ENCODE results near the gene TMEM141.

Gene TMEM141

DNA sequence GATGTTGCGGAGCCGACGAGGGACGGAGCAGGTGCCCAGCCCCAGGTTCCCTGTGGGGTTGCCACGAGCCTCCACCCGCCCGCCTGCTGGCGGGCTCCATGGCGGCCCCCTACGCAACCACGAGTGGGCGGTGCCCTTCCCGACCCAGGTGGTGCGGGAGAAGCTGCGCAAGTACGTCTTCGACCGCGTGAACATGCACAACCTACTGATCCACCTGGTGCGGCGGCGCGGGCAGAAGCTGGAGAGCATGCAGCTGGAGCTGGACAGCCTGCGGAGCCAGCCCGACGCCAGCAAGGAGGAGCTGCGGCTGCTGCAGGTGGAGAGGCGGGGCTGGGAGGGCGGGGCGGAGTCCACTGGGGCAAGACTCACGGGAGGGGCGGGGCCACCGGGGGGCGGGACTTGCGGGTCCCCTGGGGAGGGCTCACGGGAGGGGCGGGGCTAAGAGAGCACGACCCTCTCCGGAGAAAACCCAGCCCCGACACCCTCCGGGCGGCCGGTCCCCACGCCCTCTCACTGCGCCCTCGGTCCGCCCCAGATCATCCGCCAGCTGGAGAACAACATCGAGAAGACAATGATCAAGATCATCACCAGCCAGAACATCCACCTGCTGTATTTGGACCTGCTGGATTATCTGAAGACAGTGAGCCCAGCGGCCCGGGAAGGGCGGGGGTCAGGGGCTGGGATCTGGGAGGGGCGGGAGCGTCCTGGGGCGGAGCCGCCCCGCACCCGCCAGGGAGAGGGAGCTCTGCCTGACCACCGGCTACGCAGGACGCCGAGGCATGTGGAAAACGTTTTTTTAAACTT lies 8.9 kb downstream of the TMEM141 start:
- no peak for TF ChIP-seq ZFX (IDR thresholded peaks at IDR 0.05; ENCODE audit: borderline replicate concordance)
- TF ChIP-seq, protein P1, sequence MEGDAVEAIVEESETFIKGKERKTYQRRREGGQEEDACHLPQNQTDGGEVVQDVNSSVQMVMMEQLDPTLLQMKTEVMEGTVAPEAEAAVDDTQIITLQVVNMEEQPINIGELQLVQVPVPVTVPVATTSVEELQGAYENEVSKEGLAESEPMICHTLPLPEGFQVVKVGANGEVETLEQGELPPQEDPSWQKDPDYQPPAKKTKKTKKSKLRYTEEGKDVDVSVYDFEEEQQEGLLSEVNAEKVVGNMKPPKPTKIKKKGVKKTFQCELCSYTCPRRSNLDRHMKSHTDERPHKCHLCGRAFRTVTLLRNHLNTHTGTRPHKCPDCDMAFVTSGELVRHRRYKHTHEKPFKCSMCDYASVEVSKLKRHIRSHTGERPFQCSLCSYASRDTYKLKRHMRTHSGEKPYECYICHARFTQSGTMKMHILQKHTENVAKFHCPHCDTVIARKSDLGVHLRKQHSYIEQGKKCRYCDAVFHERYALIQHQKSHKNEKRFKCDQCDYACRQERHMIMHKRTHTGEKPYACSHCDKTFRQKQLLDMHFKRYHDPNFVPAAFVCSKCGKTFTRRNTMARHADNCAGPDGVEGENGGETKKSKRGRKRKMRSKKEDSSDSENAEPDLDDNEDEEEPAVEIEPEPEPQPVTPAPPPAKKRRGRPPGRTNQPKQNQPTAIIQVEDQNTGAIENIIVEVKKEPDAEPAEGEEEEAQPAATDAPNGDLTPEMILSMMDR (IDR thresholded peaks at IDR 0.05): no peak
- H3K27ac ChIP-seq: peak overlapping the region; percentile 100

DNA sequence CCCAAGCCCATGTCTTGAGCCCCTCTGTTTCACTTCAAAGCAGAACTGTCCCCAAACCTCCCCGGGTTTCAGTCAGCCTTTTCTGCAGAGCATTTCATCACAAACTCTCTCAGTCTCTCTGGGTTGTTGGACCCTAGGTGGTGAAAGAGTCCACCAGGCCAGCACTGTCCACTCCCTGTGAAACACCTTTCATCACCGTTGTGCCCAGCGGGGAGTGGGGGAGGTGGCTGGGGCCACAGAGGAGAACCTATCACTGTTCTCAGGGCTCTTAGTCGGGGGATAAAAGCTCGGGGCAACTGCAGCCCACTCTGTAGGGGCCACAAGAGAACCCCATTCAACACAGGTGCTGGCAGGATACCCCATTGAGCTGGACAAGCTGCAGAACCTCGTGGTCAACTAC lies 11.2 kb downstream of the TMEM141 start:
- TF ChIP-seq, protein P1 (IDR thresholded peaks at IDR 0.05): no peak
- TF ChIP-seq ZFX (IDR thresholded peaks at IDR 0.05; ENCODE audit: borderline replicate concordance): no peak
- H3K27ac ChIP-seq: peak overlapping the region; percentile 100

DNA sequence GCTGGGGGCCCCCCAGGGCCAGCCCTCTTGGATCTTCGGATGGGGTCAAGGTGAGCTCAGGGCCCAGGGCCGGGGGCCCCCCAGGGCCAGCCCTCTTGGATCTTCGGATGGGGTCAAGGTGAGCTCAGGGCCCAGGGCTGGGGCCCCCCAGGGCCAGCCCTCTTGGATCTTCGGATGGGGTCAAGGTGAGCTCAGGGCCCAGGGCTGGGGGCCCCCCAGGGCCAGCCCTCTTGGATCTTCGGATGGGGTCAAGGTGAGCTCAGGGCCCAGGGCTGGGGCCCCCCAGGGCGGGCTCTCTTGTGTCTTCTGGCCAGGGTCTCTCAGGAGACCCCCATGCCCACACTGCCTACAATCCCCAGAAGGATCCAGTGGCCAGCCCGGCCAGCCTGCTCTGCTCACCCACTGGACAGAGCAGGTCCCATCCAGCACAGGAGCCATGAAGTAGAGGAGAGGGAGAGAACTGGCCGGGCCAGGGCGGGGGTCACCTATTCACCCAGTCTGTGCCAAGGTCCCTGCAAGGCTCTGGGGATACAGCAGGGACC lies 11.9 kb downstream of the TMEM141 start:
- peak overlapping the region; percentile 40; the same call in 1 of the 2 replicates for H3K27ac ChIP-seq

DNA sequence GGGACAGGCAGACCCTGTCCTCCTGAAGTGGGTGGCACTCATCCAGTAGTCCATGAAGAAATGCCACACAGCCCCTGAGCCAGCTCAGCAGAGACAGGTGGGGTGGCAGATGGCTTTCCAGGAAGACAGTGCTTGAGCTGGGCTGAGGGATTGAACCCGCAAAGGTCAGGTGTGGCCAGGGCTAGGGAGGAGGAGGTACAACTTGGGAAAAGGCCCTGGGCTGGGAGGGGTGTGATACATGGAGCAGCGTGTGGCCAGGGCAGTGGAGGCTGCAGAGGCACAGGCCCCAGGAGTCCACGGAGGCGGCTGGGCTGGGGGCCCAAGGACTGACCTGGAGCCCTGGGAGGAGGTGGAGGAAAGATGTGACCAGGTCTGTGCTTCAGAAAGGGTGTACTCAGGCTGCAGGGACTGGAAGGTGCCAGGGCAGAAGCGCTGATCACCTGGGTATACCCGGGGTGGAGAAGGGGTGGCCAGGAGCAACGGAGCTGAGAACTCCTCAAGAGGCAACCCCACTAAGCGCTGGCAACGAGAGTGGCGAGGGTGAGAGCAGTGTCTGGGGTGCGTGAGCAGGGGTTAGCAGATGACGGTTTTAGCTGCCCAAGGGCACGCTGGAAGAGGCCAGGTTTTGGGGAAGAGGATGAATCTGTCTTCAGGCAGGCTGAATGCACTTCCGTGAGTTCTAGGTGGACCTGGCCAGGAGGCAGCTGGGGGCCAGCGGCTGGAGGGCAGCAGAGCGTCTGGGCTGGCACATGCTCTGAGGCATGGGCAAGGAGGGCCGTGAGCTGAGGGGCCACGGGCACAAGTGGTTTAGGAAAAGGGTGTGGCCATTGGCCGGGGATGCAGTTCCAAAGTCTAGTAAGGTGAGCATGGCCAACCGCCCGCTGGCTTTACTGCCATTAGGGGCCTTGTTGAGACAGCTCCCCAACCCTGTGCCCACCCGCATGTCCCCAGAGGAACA lies 12.7 kb downstream of the TMEM141 start:
- TF ChIP-seq, protein P1 (IDR thresholded peaks at IDR 0.05): no peak
- TF ChIP-seq ZFX (IDR thresholded peaks at IDR 0.05; ENCODE audit: borderline replicate concordance): no peak
- peak overlapping the region; percentile 40; the same call in 1 of the 2 replicates for H3K27ac ChIP-seq

DNA sequence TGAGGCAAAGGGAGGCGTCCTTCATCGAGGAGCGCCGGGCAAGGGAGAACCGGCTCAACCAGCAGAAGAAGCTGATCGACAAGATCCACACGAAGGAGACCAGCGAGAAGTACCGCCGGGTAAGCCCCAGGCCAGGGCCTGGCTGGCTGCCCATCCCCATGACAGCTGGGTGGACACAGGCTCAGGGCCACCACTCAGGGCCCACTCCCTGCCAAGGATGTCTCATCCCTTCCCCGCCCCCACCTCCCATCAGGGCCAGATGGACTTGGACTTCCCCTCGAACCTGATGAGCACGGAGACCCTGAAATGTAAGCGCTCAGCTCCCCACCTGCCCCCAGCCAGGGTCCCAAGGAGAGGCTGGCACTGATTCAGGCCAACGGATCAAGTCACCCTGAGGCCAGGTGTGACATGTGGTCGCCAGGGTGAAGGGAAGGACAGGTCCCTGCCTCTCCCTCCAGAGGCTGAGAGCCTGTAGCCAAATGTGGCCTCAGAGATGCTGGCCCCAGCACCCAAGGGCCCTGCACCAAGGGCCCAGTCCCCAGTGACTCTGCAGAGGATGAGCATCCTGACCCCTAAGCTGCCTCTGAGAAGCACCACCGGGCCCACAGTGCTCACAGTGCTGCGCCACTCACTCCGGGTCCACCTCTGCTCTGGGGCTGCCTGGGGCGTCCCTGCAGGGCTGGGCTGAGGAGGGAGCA lies 13.5 kb downstream of the TMEM141 start:
- peak overlapping the region; percentile 40 for H3K27ac ChIP-seq
- TF ChIP-seq, protein P1 (IDR thresholded peaks at IDR 0.05): no peak
- TF ChIP-seq ZFX (IDR thresholded peaks at IDR 0.05; ENCODE audit: borderline replicate concordance): no peak

DNA sequence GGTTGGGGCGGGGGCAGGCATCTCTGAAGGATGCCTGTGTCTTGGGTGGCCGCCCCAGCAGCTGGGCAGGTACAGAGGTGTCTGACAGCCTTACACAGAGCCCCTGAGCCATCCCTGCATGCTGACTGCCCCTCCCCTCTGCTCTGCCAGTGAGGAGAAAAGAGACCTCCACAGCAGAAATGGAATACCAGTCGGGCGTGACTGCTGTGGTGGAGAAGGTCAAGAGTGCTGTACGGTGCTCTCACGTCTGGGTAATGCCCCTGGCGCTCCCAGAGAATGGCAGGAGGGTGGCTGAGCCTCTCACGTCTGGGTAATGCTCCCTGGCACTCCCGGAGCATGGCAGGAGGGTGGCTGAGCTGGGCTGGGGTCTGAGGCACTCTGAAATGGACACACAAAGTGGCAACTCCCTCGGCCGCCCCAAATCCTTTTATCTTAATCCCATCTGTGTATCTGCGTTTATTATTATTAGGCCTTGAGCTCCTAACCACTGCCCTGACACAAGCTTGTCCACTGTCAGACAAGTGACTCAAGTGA lies 14.1 kb downstream of the TMEM141 start:
- TF ChIP-seq, protein P1 (IDR thresholded peaks at IDR 0.05): no peak
- TF ChIP-seq ZFX (IDR thresholded peaks at IDR 0.05; ENCODE audit: borderline replicate concordance): no peak
- peak overlapping the region; percentile 22; the same call in 1 of the 2 replicates for H3K27ac ChIP-seq

DNA sequence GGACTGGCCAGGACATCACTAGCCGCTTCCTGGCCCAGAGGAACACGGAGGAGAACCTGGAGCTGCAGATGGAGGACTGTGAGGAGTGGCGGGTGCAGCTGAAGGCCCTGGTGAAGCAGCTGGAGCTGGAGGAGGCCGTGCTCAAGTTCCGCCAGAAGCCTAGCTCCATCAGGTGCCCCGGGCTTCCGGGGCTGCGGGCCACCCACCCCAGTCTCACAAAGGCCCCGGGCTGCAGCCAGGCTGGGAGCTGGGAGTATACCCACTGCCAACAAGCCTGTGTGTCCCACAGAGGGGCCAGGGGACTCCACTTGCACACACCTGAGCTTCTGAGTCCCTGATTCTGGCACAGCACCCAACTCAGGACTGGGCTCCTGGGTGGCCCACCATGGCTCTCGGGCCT lies 14.9 kb downstream of the TMEM141 start:
- peak overlapping the region; percentile 91; the same call in 1 of the 2 replicates for H3K27ac ChIP-seq
- TF ChIP-seq ZFX (IDR thresholded peaks at IDR 0.05; ENCODE audit: borderline replicate concordance): no peak
- TF ChIP-seq, protein P1 (IDR thresholded peaks at IDR 0.05): no peak
